DOHH2 (cell line): ENCODE measurements around the gene PTPRT.

ENCODE experiments used
- EZH2phosphoT487 ChIP-seq: fragments of 200-600 bp; sonication (generic); IDR thresholded peaks from 2 replicates; pipeline ENCODE4 v1.6.1; 2017; ENCODE audit warnings: borderline replicate concordance, mild to moderate bottlenecking, antibody characterized with exemption, low read length, moderate library complexity, mixed read lengths
- TF ChIP-seq, protein P1 (sequence below): fragments of 200-600 bp; sonication (generic); IDR thresholded peaks from one replicate; pipeline ENCODE4 v1.5.1; 2014; ENCODE audit warnings: antibody characterized with exemption, mild to moderate bottlenecking, low read depth, low read length; ENCODE audit not compliant: poor library complexity, severe bottlenecking

DNA sequence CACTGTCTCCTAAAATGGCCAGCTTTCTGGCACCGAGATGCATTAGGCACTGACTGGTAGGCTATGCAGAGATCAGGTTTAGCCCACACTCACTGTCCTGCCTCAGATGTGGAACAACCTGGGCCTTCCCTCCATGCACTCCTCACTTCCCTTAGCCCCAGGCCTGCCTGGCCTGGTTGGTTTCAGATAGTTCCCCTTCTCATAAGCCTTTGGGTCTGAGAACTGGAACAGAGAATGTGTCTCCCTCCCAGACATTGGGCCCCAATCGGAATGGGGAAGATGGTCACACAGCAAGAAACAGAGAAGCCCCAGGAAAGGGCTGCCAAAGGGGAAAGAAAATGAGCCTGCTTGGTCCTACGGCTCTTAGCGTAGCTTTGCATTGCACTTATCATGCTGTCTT, 809.4 kb downstream of the PTPRT start:
- TF ChIP-seq, protein P1, sequence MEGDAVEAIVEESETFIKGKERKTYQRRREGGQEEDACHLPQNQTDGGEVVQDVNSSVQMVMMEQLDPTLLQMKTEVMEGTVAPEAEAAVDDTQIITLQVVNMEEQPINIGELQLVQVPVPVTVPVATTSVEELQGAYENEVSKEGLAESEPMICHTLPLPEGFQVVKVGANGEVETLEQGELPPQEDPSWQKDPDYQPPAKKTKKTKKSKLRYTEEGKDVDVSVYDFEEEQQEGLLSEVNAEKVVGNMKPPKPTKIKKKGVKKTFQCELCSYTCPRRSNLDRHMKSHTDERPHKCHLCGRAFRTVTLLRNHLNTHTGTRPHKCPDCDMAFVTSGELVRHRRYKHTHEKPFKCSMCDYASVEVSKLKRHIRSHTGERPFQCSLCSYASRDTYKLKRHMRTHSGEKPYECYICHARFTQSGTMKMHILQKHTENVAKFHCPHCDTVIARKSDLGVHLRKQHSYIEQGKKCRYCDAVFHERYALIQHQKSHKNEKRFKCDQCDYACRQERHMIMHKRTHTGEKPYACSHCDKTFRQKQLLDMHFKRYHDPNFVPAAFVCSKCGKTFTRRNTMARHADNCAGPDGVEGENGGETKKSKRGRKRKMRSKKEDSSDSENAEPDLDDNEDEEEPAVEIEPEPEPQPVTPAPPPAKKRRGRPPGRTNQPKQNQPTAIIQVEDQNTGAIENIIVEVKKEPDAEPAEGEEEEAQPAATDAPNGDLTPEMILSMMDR = no peak
- no peak for TF ChIP-seq EZH2phosphoT487
